Esophagus squamous epithelium (tissue), 5 donors: ENCODE measurements around the gene LELP1. TPM values are rescaled to one million over a fixed set of nuclear protein-coding genes. Genes with fewer than 3 reads are reported as not detected.
"Not testable (repeated sequence)": the region's sequence is repeated elsewhere in the genome, so short reads cannot be mapped to it uniquely, and the experiment has no call there.

ENCODE experiments used
- DNase-seq: peaks from one replicate; lab custom pipeline; 2025; lab: John Stamatoyannopoulos, UW
- H3K27ac ChIP-seq, 4 donors: fragments of 200-600 bp; sonication (generic); one replicate each; pipeline ENCODE4 v1.5.1; 2016 to 2019; ENCODE audit warnings: mild to moderate bottlenecking in 1 of 4
- H3K27me3 ChIP-seq, 4 donors: fragments of 200-600 bp; sonication (generic); 1 replicate in 3 of 4; 2 replicates in 1 of 4; pipeline versions ENCODE4 v1.5.1 to v1.6.0; 2017 to 2021; ENCODE audit warnings: antibody characterized with exemption in 1 of 4
- H3K36me3 ChIP-seq, 3 donors: fragments of 200-600 bp; sonication (generic); one replicate each; pipeline ENCODE4 v1.5.1; 2016 to 2019
- H3K4me1 ChIP-seq, 3 donors: fragments of 200-600 bp; sonication (generic); one replicate each; pipeline ENCODE4 v1.5.1; 2017 to 2019
- H3K4me3 ChIP-seq, 4 donors: fragments of 200-600 bp; sonication (generic); 1 replicate in 3 of 4; 2 replicates in 1 of 4; pipeline ENCODE4 v1.5.1; 2016 to 2019; ENCODE audit warnings: mild to moderate bottlenecking in 2 of 4, moderate library complexity in 1 of 4
- H3K9me3 ChIP-seq, 3 donors: fragments of 200-600 bp; sonication (generic); one replicate each; pipeline ENCODE4 v1.5.1; 2016 to 2019
- POLR2A ChIP-seq, 4 donors: fragments of 450-650 bp; IDR thresholded peaks; one replicate each; pipeline ENCODE4 v1.6.1; 2017; ENCODE audit warnings: antibody characterized with exemption in 4 of 4, mild to moderate bottlenecking in 4 of 4, moderate library complexity in 3 of 4
- WGBS, 2 donors: methylation state at CpG; one replicate each; pipeline ENCODE4 v1.1.5; 2018; 5-methylcytosine and 5-hydroxymethylcytosine counted together
- intact Hi-C: fragments of 100-400 bp; cut with DNase I; formaldehyde crosslinking; loops from one replicate; pipeline ENCODE4 v1.15.0; 2022
- total RNA-seq, 4 donors: library from RNA; depleted of rRNA; stranded (reverse); fragments of >200 nt; gene quantifications; one replicate each; pipeline ENCODE4 v1.1.0, GENCODE V29; 2016
- TF ChIP-seq, protein P1 (sequence below), 6 experiments: fragments of 450-650 bp in 4 of 6; fragments of 200-600 bp in 2 of 6; sonication (generic) in 2 of 6; IDR thresholded peaks; one replicate each; pipeline ENCODE4 v1.5.1; 2016 to 2019; ENCODE audit warnings: antibody characterized with exemption in 6 of 6, mild to moderate bottlenecking in 4 of 6, moderate library complexity in 4 of 6
- donor health status: DM: yes; HTN: yes; CAD: no.

The LELP1 gene
- total RNA-seq, 4 donors from 2014 or later: not detected

DNA sequence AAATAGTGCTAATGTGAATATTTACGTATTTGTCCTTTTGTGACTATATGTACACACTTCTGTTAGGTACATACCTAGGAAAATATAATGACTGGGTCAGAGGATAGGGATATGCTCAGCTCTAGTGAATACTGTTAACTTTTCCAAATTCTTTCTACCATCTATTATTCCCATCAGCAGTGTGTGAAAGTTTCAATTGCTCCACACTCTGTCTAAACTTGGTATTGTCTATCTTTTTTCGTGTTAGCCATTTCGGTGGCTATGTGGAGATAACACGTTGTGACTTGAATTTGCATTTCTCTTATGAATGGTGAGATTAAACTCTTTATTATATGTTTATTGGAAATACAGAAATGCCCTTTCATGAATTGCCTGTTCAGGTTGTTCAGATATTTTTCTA, 22.7 kb upstream of the LELP1 start:
- H3K27me3 ChIP-seq: no peaks in the 10 kb centered on the region
- H3K9me3 ChIP-seq: no peaks in the 10 kb centered on the region
- intact Hi-C loops: no loop called here
- DNase-seq: no peak
- H3K27ac ChIP-seq: peak overlapping the region in 1 of 4 donors; percentile 24
- no peaks in the 10 kb centered on the region for H3K36me3 ChIP-seq
- no peak for TF ChIP-seq POLR2A (IDR thresholded peaks at IDR 0.05)
- TF ChIP-seq, protein P1, sequence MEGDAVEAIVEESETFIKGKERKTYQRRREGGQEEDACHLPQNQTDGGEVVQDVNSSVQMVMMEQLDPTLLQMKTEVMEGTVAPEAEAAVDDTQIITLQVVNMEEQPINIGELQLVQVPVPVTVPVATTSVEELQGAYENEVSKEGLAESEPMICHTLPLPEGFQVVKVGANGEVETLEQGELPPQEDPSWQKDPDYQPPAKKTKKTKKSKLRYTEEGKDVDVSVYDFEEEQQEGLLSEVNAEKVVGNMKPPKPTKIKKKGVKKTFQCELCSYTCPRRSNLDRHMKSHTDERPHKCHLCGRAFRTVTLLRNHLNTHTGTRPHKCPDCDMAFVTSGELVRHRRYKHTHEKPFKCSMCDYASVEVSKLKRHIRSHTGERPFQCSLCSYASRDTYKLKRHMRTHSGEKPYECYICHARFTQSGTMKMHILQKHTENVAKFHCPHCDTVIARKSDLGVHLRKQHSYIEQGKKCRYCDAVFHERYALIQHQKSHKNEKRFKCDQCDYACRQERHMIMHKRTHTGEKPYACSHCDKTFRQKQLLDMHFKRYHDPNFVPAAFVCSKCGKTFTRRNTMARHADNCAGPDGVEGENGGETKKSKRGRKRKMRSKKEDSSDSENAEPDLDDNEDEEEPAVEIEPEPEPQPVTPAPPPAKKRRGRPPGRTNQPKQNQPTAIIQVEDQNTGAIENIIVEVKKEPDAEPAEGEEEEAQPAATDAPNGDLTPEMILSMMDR (IDR thresholded peaks at IDR 0.05): peak in 2 of 6 experiments; percentile 13 to 51
- H3K4me3 ChIP-seq: no peak overlapping the region
- H3K4me1 ChIP-seq: peaks cover 0 to 42% (median 0%) of the 10 kb centered on the region in 3 donors
- 47 to 50% methylated on average over 4 of the region's 4 CpGs for WGBS, 2 donors

DNA sequence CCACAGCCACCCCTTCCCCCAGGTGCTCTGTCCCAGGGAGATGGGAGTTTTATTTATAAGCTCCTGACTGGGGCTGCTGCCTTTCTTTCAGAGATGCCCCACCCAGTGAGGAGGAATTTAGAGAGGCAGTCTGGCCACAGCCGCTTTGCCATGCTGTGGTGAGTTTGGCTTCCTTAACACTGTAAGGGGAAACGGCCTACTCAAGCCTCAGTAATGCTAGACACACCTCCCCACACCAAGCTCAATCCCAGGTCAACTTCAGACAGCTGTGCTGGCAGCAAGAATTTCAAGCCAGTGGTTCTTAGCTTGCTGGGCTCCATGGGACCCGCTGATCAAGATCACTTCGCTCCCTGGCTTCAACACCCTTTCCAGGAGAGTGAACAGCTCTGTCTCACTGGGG, 14.9 kb upstream of the LELP1 start:
- H3K9me3 ChIP-seq, H3K27me3 ChIP-seq, intact Hi-C loops, DNase-seq, H3K36me3 ChIP-seq, H3K4me3 ChIP-seq: not testable (repeated sequence)
- Histone ChIP-seq H3K27ac (peak overlapping the region; percentile 14 to 80 (median 58)), H3K4me1 (peaks cover 0 to 16% (median 3%) of the 10 kb centered on the region in 3 donors)
- WGBS, 2 donors: 80 to 100% methylated on average over 1 to 2 of the region's 4 CpGs

DNA sequence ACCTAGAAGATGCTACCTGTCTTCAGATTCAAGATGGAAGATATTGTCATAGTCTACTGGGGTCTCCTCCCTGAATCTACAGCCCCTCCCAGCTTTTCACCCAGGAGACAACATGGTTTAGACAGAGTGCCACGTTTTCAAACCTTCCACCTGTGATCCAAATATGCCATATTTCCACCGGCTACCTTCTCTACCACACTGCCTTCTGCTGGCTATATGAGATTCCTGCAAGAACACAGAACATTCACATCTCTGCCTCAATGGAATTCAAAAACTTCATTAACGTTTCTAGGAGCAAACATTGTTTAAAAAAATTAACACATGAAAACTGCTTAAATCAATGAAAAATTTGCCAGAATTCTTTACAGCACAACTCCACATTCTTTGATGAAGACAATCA, 12.9 kb upstream of the LELP1 start:
- intact Hi-C loops: loop anchor here (2.0 to 5.0 kb wide), 2 partner anchors 268 to 320 kb away; no protein-coding TSS in a partner anchor
- DNase-seq: no peak
- 9% methylated on average over 3 of the region's 3 CpGs for WGBS, 2 donors
- peaks cover 0 to 4% (median 0%) of the 10 kb centered on the region in 4 donors for H3K27me3 ChIP-seq
- peaks cover 0 to 16% (median 3%) of the 10 kb centered on the region in 3 donors for H3K4me1 ChIP-seq
- no peaks in the 10 kb centered on the region for H3K36me3 ChIP-seq
- no peaks in the 10 kb centered on the region for H3K9me3 ChIP-seq
- TF ChIP-seq, protein P1 (IDR thresholded peaks at IDR 0.05): peak in 5 of 6 experiments; percentile 37 to 86 (median 63)
- no peak for TF ChIP-seq POLR2A (IDR thresholded peaks at IDR 0.05)
- peak overlapping the region in 1 of 4 donors; percentile 34 for H3K27ac ChIP-seq
- H3K4me3 ChIP-seq: no peak overlapping the region

DNA sequence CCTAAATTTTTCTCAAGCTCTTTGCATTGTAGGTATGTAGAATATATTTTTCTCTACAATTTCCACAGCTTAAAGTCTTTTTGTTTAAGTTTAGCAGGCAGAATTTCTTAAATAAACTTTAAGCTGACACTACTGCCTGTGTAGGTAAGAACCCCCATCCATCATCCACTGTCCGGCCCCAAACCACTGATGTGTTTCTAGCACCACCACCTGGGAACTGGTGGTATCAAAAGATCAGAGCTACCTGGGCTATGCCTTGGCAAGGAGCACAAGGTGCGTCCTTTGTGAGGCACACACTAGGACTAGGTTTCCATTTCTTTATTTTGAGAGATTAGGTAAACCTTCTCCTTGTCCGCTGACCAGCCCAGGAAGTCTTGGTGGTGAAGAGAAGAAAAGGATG, 10.5 kb upstream of the LELP1 start:
- intact Hi-C loops: loop anchor here (5.0 kb wide), 1 partner anchor 270 kb away; no protein-coding TSS in a partner anchor
- peaks cover 0 to 4% (median 0%) of the 10 kb centered on the region in 4 donors for H3K27me3 ChIP-seq
- no peaks in the 10 kb centered on the region for H3K9me3 ChIP-seq
- H3K4me1 ChIP-seq: peaks cover 0 to 13% (median 2%) of the 10 kb centered on the region in 3 donors
- no peak for DNase-seq
- H3K4me3 ChIP-seq: no peak overlapping the region
- WGBS, 2 donors: 9 to 22% methylated on average over 2 to 3 of the region's 3 CpGs
- no peaks in the 10 kb centered on the region for H3K36me3 ChIP-seq
- TF ChIP-seq, protein P1 (IDR thresholded peaks at IDR 0.05): peak in 5 of 6 experiments; percentile 16 to 82 (median 63)
- TF ChIP-seq POLR2A (IDR thresholded peaks at IDR 0.05): no peak
- H3K27ac ChIP-seq: no peak overlapping the region

DNA sequence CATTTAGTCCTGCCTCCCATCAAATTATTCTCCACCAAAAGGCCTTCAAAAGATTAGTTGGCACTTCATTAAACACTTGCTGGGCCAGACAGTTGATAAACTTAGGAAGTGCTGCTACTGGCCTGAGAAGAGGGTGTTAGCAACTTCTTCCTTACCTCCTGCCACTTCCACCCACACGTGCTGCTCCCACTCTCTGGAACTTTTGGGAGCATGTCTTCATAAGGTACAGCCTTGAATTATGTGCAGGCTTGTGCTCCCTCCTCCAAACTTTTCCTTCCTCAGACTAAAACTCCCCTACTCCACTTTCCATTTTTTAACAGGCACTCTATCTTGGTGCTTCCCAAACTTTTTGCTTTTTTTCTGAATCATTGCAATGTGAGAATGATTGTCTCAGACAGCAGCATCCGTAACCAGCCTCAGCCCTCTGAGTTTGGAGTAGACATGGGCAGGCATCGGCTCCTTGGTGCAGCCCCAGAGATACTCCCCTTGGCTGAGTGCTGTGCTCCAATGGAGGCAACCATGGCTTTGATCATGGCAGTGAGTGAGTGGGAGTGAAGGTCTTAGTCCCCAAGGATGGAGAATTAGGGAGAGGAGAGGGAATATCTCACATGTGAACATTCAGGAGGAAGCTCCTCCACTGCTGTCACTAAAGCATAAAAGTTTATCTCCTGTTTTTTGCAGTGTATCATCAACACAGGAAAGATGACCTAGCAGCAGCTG, 8.7 kb upstream of the LELP1 start:
- TF ChIP-seq POLR2A (IDR thresholded peaks at IDR 0.05): no peak
- TF ChIP-seq, protein P1 (IDR thresholded peaks at IDR 0.05): no peak
- Histone ChIP-seq H3K27me3 (peaks cover 0 to 7% (median 0%) of the 10 kb centered on the region in 4 donors), H3K4me3 (no peak overlapping the region), H3K27ac (no peak overlapping the region), H3K36me3 (no peaks in the 10 kb centered on the region), H3K9me3 (no peaks in the 10 kb centered on the region), H3K4me1 (peaks cover 0 to 8% (median 0%) of the 10 kb centered on the region in 3 donors)
- no peak for DNase-seq
- intact Hi-C loops: loop anchor here (5.0 kb wide), 1 partner anchor 272 kb away; no protein-coding TSS in a partner anchor
- 63 to 71% methylated on average over 3 of the region's 3 CpGs for WGBS, 2 donors
